ENCODE data around the gene SUSD1.

Gene SUSD1

DNA sequence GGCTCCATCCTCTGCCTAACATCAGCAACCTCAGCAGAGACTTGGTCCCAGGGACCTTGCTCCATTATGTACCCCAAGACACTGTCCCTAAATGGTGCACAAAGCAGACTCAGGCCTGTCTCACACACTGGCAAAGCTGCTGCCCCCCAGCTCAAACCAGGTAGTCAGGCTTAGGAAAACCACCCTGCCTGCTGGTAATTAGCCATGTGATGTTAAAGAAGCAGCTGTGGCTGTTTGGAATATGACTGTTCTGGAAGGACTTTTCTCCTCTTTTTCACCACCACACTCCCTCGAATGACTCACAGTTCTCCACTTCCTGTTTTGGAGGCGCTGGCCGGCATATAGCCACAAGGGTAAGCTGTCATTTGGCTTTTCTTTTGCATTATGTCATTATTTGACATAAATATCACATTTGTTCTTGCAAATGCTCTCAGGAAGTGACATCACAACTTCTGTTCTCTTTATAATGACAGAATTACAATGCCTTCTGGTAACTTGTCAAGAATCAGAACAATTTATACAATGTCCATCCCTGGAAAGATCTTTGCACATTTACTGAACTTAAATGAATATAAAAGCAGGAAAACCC is 113.9 kb downstream of the SUSD1 start:
- TF ChIP-seq CTCF (IDR thresholded peaks at IDR 0.05; ENCODE audit: borderline replicate concordance, insufficient read depth, low read depth, low read length), result no peak
- H3K4me3 ChIP-seq (ENCODE audit: low read depth, low read length), result no peak overlapping the region

- no peak for TF ChIP-seq CTCF (IDR thresholded peaks at IDR 0.05; ENCODE audit: borderline replicate concordance, insufficient read depth, low read depth, low read length)
- no peak overlapping the region for H3K4me3 ChIP-seq (ENCODE audit: low read depth, low read length)
Observed at GRCh38 chr9:112059966-112060320, 115.2 kb downstream of the SUSD1 start.

- H3K4me3 ChIP-seq (ENCODE audit: low read depth, low read length), result no peak overlapping the region
- TF ChIP-seq CTCF (IDR thresholded peaks at IDR 0.05; ENCODE audit: borderline replicate concordance, insufficient read depth, low read depth, low read length), result no peak
Observed at GRCh38 chr9:112059145-112059965, 115.7 kb downstream of the SUSD1 start.

DNA sequence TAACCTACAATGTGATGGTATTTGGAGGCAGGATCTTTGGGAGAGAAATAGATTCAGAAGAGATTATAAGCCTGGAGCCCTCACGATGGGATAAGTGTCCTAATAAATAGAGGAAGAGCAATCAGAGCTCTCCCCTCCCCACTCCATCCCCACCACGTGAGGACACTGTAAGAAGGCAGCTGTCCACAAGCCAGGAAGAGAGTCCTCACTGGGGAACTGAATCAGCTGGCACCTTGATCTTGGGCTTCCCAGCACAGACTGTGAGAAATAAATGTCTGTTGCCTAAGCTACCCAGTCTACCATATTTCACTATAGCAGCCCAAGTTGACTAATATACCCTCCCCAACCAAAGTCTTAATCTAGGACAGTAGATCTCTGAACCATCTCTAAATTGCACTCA is 118.1 kb downstream of the SUSD1 start:
- no peak for TF ChIP-seq CTCF (IDR thresholded peaks at IDR 0.05; ENCODE audit: borderline replicate concordance, insufficient read depth, low read depth, low read length)
- no peak overlapping the region for H3K4me3 ChIP-seq (ENCODE audit: low read depth, low read length)

GRCh38 chr9:112054916-112055315 is 120.2 kb downstream of the SUSD1 start:
- TF ChIP-seq CTCF (IDR thresholded peaks at IDR 0.05; ENCODE audit: borderline replicate concordance, insufficient read depth, low read depth, low read length), result no peak
- no peak overlapping the region for H3K4me3 ChIP-seq (ENCODE audit: low read depth, low read length)

- no peak for TF ChIP-seq CTCF (IDR thresholded peaks at IDR 0.05; ENCODE audit: borderline replicate concordance, insufficient read depth, low read depth, low read length)
- H3K4me3 ChIP-seq (ENCODE audit: low read depth, low read length), result no peak overlapping the region
Observed at GRCh38 chr9:112051812-112052211, 123.3 kb downstream of the SUSD1 start.
